Mesodermal cell (in vitro differentiated cells): ENCODE measurements around the gene DHX57.
"Not testable (repeated sequence)": the region's sequence is repeated elsewhere in the genome, so short reads cannot be mapped to it uniquely, and the experiment has no call there.

ENCODE experiments used
- H3K27ac ChIP-seq: 2 replicates; pipeline ENCODE4 v1.7.0; 2013; ENCODE audit warnings: mild to moderate bottlenecking, low read depth, low read length, moderate library complexity; ENCODE audit not compliant: severe bottlenecking
- H3K36me3 ChIP-seq: 2 replicates; pipeline ENCODE4 v1.7.1; 2013; ENCODE audit warnings: mild to moderate bottlenecking, low read length, moderate library complexity; ENCODE audit not compliant: control insufficient read depth, insufficient read depth
- H3K4me1 ChIP-seq: one replicate; pipeline ENCODE4 v1.7.1; 2013; ENCODE audit warnings: mild to moderate bottlenecking, low read length; ENCODE audit not compliant: insufficient read depth, control insufficient read depth, poor library complexity, severe bottlenecking
- H3K4me3 ChIP-seq: 2 replicates; pipeline ENCODE4 v1.7.0; 2013; ENCODE audit warnings: low read length, control low read depth, mild to moderate bottlenecking; ENCODE audit not compliant: insufficient read depth, poor library complexity, severe bottlenecking; ENCODE audit errors: extremely low read depth
- H3K9me3 ChIP-seq: 2 replicates; pipeline ENCODE4 v1.7.1; 2013; ENCODE audit warnings: mild to moderate bottlenecking, low read length, moderate library complexity; ENCODE audit not compliant: control insufficient read depth
- WGBS, 2 experiments: methylation state at CpG; one replicate each; pipeline ENCODE4 v1.1.5; 2013; ENCODE audit warnings: missing lambda C conversion rate in 2 of 2; ENCODE audit not compliant: insufficient coverage in 2 of 2; 5-methylcytosine and 5-hydroxymethylcytosine counted together

Gene DHX57

DNA sequence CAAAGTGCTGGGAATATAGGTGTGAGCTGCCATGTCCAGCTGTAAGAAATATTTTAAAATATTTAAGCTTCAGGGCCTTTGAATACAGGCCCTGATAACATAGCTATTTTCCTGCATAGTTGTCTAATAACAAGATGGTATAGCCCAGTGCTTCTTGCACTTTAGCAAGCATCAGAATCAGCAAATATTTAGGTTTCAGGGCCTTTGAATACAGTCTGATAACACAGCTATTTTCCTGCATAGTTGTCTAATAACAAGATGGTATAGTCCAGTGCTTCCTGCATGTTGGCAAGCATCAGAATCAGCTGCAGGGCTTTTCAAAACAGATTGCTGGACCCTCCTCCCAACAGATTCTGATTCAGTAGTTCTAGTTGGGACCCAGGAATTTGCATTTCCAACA, 92.1 kb downstream of the DHX57 start:
- H3K36me3 ChIP-seq, result peaks cover 22% of the 10 kb centered on the region
- H3K4me1 ChIP-seq, result peaks cover 3% of the 10 kb centered on the region
- no peaks in the 10 kb centered on the region for H3K9me3 ChIP-seq
- no peak overlapping the region for H3K4me3 ChIP-seq
- H3K27ac ChIP-seq, result peak overlapping the region; percentile 41

DNA sequence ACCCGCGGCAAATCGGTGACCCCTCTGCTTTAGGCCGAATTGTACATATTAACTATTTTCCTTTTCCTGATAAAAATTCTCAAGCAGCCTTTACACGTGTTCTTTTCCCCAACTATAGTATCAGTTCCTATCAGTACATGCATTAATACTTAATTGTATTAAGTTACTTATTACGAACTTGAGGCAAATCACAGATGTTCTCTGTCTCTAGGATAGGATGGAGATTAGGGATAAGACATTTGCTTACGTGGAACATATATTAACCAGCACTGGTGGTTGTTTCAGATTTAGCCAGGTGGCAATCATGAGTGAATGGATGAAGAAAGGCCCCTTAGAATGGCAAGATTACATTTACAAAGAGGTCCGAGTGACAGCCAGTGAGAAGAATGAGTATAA, 97.0 kb downstream of the DHX57 start:
- peaks cover 22% of the 10 kb centered on the region for H3K36me3 ChIP-seq
- no peaks in the 10 kb centered on the region for H3K9me3 ChIP-seq
- WGBS, 2 experiments, result 26 to 86% methylated on average over 1 to 5 of the region's 8 CpGs
- peak overlapping the region; percentile 85 for H3K4me3 ChIP-seq
- H3K4me1 ChIP-seq, result peaks cover under 1% of the 10 kb centered on the region
- peak overlapping the region; percentile 46 for H3K27ac ChIP-seq

- Histone ChIP-seq H3K4me3 (no peak overlapping the region), H3K36me3 (peaks cover 15% of the 10 kb centered on the region), H3K27ac (no peak overlapping the region), H3K9me3 (no peaks in the 10 kb centered on the region), H3K4me1 (no peaks in the 10 kb centered on the region)
- 86 to 96% methylated on average over 5 to 11 of the region's 13 CpGs for WGBS, 2 experiments
These were observed 99.2 kb downstream of the DHX57 start for GRCh38 chr2:38776531-38776930.

GRCh38 chr2:38775921-38776225, 99.9 kb downstream of the DHX57 start:
- Histone ChIP-seq H3K4me3 (no peak overlapping the region), H3K36me3 (peaks cover 10% of the 10 kb centered on the region), H3K27ac (no peak overlapping the region), H3K4me1 (no peaks in the 10 kb centered on the region), H3K9me3 (no peaks in the 10 kb centered on the region)
- 67 to 100% methylated on average over 1 of the region's 7 CpGs for WGBS, 2 experiments

GRCh38 chr2:38775097-38775920, 100.4 kb downstream of the DHX57 start:
- Histone ChIP-seq H3K27ac (no peak overlapping the region), H3K36me3 (peaks cover 5% of the 10 kb centered on the region), H3K9me3 (no peaks in the 10 kb centered on the region), H3K4me3 (no peak overlapping the region), H3K4me1 (no peaks in the 10 kb centered on the region)
- WGBS, 2 experiments, result 84 to 91% methylated on average over 11 to 14 of the region's 17 CpGs

DNA sequence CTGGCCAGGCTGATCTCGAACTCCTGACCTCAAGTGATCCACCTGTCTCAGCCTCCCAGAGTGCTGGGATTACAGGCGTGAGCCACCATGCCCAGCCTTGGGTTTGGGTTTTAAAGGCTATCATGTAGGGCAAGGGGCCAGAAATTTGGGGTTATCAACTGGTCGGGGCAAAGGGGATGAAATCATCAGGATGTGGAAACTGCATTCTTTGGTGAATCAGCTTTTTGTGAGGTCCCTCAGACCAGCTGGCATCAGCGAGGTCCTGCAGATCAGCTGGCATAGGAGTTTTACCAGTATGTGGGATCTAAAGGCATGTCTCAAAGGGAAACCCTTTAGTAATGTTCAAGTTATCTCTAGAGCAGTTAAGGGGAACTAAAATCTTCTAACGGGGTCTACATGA, 104.1 kb downstream of the DHX57 start:
- Histone ChIP-seq H3K36me3 (no peaks in the 10 kb centered on the region), H3K9me3 (no peaks in the 10 kb centered on the region), H3K4me1 (no peaks in the 10 kb centered on the region), H3K4me3 (no peak overlapping the region), H3K27ac (no peak overlapping the region)
- WGBS, 2 experiments, result 95 to 96% methylated on average over 5 of the region's 5 CpGs

DNA sequence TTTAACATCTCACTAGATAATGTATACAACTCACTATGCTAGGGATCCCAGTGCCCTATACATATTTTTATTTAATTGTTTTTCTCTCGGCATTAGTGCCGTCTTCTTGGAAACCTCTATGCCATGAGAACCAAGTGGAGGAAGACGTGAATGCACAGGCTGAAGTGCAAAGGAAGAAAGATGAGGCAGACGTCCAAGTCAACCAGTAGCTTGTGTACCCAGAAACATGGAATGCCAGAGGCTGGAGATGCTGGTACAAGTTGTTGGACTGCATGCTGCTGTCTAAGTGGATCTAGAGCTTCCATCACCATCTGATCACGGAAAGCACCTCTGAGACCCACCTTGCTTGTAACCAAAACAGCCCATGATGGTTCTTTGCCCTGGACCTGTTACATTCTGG, 110.2 kb downstream of the DHX57 start:
- H3K4me1 ChIP-seq, result no peaks in the 10 kb centered on the region
- WGBS, 2 experiments, result 91 to 92% methylated on average over 2 to 5 of the region's 5 CpGs
- H3K27ac ChIP-seq, result no peak overlapping the region
- no peaks in the 10 kb centered on the region for H3K9me3 ChIP-seq
- H3K36me3 ChIP-seq, result no peaks in the 10 kb centered on the region
- H3K4me3 ChIP-seq, result no peak overlapping the region

DNA sequence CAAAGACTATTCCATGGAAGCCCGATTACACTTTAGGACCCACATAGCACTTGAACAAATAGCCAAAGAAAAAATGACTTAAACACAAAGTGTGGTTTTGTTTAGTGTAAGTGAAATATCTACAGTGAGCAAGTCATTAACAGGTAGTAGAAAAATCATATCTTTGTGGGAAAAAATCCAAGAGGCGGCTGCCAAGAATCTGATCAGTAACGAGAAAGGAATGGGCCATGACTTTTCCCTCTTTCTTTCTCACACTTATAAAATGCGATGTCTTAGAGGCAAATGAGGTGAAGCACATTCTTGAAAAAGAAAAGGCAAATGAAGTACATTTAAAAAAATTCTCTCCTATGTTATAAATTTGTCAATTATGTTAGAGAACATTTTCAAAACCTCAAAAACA, 110.6 kb downstream of the DHX57 start:
- Histone ChIP-seq H3K36me3 (no peaks in the 10 kb centered on the region), H3K4me3 (no peak overlapping the region), H3K9me3 (no peaks in the 10 kb centered on the region), H3K4me1 (no peaks in the 10 kb centered on the region), H3K27ac (no peak overlapping the region)
- no CpG with 5 or more reads among the region's 4 CpGs for WGBS, 2 experiments

DNA sequence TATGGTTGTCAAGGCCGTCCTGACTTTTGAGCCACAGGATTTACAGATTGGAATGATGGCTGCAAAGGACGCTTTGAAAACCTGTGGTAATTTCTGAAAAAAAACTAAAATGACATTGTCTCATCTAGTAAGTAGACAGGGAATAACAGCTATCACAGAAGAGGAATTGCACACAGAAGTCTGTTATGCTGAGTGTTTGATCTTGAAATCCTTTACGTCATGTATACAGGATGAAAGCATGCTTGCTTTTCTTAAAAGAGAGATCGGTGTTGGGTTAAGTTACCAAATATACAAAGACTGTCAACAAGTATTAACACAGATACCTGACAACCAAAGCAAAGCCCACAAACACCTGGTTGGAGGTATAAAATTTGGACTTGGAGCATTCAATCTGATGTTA, 112.0 kb downstream of the DHX57 start:
- Histone ChIP-seq H3K9me3 (no peaks in the 10 kb centered on the region), H3K4me3 (no peak overlapping the region), H3K4me1 (no peaks in the 10 kb centered on the region), H3K36me3 (no peaks in the 10 kb centered on the region), H3K27ac (no peak overlapping the region)
- 83 to 100% methylated on average over 2 of the region's 4 CpGs for WGBS, 2 experiments

GRCh38 chr2:38763228-38763627, 112.5 kb downstream of the DHX57 start:
- Histone ChIP-seq H3K4me1 (no peaks in the 10 kb centered on the region), H3K9me3 (no peaks in the 10 kb centered on the region), H3K36me3 (no peaks in the 10 kb centered on the region), H3K4me3 (no peak overlapping the region), H3K27ac (no peak overlapping the region)
- WGBS, 2 experiments, result no CpG with 5 or more reads among the region's 2 CpGs

DNA sequence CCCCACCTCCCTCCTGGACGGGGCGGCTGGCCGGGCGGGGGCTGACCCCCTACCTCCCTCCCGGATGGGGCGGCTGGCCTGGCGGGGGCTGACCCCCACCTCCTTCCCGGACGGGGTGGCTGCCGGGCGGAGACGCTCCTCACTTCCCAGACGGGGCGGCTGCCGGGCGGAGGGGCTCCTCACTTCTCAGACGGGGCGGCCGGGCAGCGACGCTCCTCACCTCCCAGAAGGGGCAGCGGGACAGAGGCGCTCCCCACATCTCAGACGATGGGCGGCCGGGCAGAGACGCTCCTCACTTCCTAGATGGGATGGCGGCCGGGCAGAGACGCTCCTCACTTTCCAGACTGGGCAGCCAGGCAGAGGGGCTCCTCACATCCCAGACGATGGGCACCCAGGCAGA, 119.8 kb downstream of the DHX57 start:
- H3K36me3 ChIP-seq, H3K4me3 ChIP-seq, H3K27ac ChIP-seq, H3K4me1 ChIP-seq, H3K9me3 ChIP-seq: not testable (repeated sequence)
- 98 to 100% methylated on average over 8 to 9 of the region's 31 CpGs for WGBS, 2 experiments
